Psoas muscle (tissue), 8 donors: Measurements from ENCODE around the gene CCDC188. TPM values are rescaled to one million over a fixed set of nuclear protein-coding genes. Genes with fewer than 3 reads are reported as not detected.

ENCODE experiments used
- ATAC-seq, 4 donors: fragments of 200-7000 bp; cut with Tn5 transposase; one replicate each; pipeline ENCODE4 v1.9.1; 2020; ENCODE audit warnings: moderate library complexity in 3 of 4, mild to moderate bottlenecking in 2 of 4
- DNase-seq, 2 donors: peaks; one replicate each; pipeline ENCODE4 v3.0.0-alpha.2; 2020
- H3K27ac ChIP-seq: fragments of 200-600 bp; one replicate; pipeline ENCODE4 v1.8.0; 2022
- H3K27me3 ChIP-seq, 3 donors: fragments of 200-600 bp in 1 of 3; one replicate each; pipeline versions ENCODE4 v1.6.1 to v1.8.0; 2013 to 2022; ENCODE audit warnings: low read length in 2 of 3, mild to moderate bottlenecking in 2 of 3, moderate library complexity in 1 of 3; ENCODE audit not compliant: insufficient read depth in 3 of 3
- H3K36me3 ChIP-seq, 2 donors: fragments of 200-600 bp in 1 of 2; one replicate each; pipeline versions ENCODE4 v1.6.1 to v1.8.0; 2013 to 2022; ENCODE audit warnings: low read depth in 1 of 2, mild to moderate bottlenecking in 1 of 2, moderate library complexity in 1 of 2; ENCODE audit not compliant: insufficient read depth in 1 of 2
- H3K4me1 ChIP-seq: fragments of 200-600 bp; one replicate; pipeline ENCODE4 v1.8.0; 2022
- H3K4me3 ChIP-seq: fragments of 200-600 bp; one replicate; pipeline ENCODE4 v1.8.0; 2022; ENCODE audit warnings: mild to moderate bottlenecking
- H3K9me3 ChIP-seq: fragments of 200-600 bp; one replicate; pipeline ENCODE4 v1.8.0; 2022
- WGBS, 3 donors: extraction: QIAGEN DNeasy Blood & Tissue Kit; methylation state at CpG; one replicate each; pipeline versions ENCODE4 v1.1.6 to v1.1.7; 2013; 5-methylcytosine and 5-hydroxymethylcytosine counted together
- intact Hi-C, 2 donors: fragments of 100-400 bp; cut with DNase I; formaldehyde crosslinking; loops; one replicate each; pipeline versions ENCODE4 v1.11.0 to v1.14.2; 2022
- polyA plus RNA-seq, 3 donors: library from polyadenylated mRNA; stranded (reverse); fragments of 200-250 nt; gene quantifications; one replicate each; pipeline ENCODE4 v1.2.3, GENCODE V29; 2013
- total RNA-seq, 4 donors: library from RNA; stranded (reverse); fragmentation: NEBNext Ultra II Directional in 2 of 4; extraction: Animal tissue kit (Norgen Biotek cat#: 25700) in 2 of 4; gene quantifications; one replicate each; pipeline versions ENCODE4 v1.2.1 to v1.2.4, GENCODE V29; 2021 to 2023
- TF ChIP-seq, protein P1 (sequence below): fragments of 200-600 bp; IDR thresholded peaks from one replicate; pipeline ENCODE4 v1.8.0; 2022; ENCODE audit warnings: antibody characterized with exemption
- donor health status: healthy with polysubstance abuse.
- donor health status: DM: no; HTN: no; CAD: no; lungs with moderate emphysema.
- donor health status: Bipolar disorder and iron deficiency.
- donor health status: healthy.
- donor health status: DM: yes; HTN: yes; CAD: no.
- donor health status: DM: no; HTN: no; CAD: no.
- donor health status: DM: no; HTN: no; CAD: no.
- donor health status: DM: yes; HTN: yes; CAD: no.

Gene CCDC188
- total and polyA plus RNA-seq, 7 donors = 0.09 to 0.38 (median 0.17) TPM; not detected in 2

DNA sequence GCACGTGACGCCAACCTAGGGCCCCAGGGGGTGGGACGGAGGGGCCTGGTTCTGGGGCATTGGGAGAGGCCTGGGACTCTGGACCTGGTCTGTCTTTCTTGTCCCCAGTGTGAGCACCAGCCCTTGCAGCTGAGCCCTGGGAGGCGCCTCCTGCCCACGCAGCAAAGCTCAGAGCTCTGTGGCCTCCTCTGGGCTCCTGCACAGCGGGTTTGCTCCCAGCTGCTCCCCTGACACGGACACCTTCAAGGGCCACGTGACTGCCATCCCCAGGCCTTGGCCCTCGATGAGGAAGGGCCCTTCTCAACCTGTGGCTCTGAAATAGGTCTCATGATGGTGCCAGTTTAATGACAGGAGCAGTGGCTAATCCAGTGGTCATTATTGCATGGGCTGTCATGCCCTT is 31.5 kb upstream of the CCDC188 start:
- Histone ChIP-seq H3K4me1 (no peaks in the 10 kb centered on the region), H3K9me3 (no peaks in the 10 kb centered on the region), H3K27me3 (peaks cover 0 to 2% (median 0%) of the 10 kb centered on the region in 3 donors), H3K36me3 (no peaks in the 10 kb centered on the region), H3K27ac (no peak overlapping the region), H3K4me3 (no peak overlapping the region)
- TF ChIP-seq, protein P1, sequence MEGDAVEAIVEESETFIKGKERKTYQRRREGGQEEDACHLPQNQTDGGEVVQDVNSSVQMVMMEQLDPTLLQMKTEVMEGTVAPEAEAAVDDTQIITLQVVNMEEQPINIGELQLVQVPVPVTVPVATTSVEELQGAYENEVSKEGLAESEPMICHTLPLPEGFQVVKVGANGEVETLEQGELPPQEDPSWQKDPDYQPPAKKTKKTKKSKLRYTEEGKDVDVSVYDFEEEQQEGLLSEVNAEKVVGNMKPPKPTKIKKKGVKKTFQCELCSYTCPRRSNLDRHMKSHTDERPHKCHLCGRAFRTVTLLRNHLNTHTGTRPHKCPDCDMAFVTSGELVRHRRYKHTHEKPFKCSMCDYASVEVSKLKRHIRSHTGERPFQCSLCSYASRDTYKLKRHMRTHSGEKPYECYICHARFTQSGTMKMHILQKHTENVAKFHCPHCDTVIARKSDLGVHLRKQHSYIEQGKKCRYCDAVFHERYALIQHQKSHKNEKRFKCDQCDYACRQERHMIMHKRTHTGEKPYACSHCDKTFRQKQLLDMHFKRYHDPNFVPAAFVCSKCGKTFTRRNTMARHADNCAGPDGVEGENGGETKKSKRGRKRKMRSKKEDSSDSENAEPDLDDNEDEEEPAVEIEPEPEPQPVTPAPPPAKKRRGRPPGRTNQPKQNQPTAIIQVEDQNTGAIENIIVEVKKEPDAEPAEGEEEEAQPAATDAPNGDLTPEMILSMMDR = no peak
- intact Hi-C loops = loop anchor here in 1 of 2 donors (5.0 kb wide), 1 partner anchor 60 kb away; no protein-coding TSS in a partner anchor
- ATAC-seq (no peak), DNase-seq (no peak)
- WGBS, 3 donors = 82 to 93% (median 90%) methylated on average over 8 to 9 of the region's 9 CpGs

DNA sequence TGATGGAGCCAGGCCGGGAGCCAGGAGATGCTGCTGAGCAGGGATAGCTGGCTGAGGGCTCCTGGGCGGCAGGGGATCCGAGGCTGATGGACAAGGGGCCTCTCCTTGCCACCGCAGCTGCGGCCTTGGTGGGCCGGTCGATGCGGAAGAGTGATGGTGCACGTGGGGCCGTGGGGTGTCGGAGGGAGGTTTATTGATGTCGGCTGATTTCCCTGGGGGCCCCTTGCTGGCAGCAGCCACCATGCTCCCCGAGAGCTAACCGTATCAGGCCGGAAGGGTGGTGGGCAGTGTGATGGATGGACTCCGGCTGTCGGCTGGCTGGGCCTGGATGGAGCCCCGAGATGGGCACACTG is 31.0 kb upstream of the CCDC188 start:
- TF ChIP-seq, protein P1 = no peak
- no peaks in the 10 kb centered on the region for H3K9me3 ChIP-seq
- no peak overlapping the region for H3K27ac ChIP-seq
- H3K36me3 ChIP-seq = no peaks in the 10 kb centered on the region
- ATAC-seq = no peak
- H3K27me3 ChIP-seq = peaks cover 0 to 2% (median 0%) of the 10 kb centered on the region in 3 donors
- WGBS, 3 donors = 71 to 83% (median 81%) methylated on average over 18 of the region's 18 CpGs
- DNase-seq = no peak
- no peaks in the 10 kb centered on the region for H3K4me1 ChIP-seq
- H3K4me3 ChIP-seq = no peak overlapping the region
- intact Hi-C loops = loop anchor here in 1 of 2 donors (5.0 kb wide), 1 partner anchor 60 kb away; no protein-coding TSS in a partner anchor

- ATAC-seq (no peak), DNase-seq (no peak)
- Histone ChIP-seq H3K9me3 (no peaks in the 10 kb centered on the region), H3K27me3 (peaks cover 0 to 2% (median 0%) of the 10 kb centered on the region in 3 donors), H3K4me1 (no peaks in the 10 kb centered on the region), H3K36me3 (no peaks in the 10 kb centered on the region), H3K27ac (no peak overlapping the region), H3K4me3 (no peak overlapping the region)
- TF ChIP-seq, protein P1 = no peak
- intact Hi-C loops = loop anchor here in 1 of 2 donors (5.0 kb wide), 1 partner anchor 61 kb away; no protein-coding TSS in a partner anchor
- 40 to 66% (median 45%) methylated on average over 13 to 17 of the region's 17 CpGs for WGBS, 3 donors
These were observed 30.5 kb upstream of the CCDC188 start for GRCh38 chr22:20181194-20181883.

GRCh38 chr22:20180640-20181039 is 29.8 kb upstream of the CCDC188 start:
- Histone ChIP-seq H3K27ac (no peak overlapping the region), H3K4me3 (no peak overlapping the region), H3K4me1 (no peaks in the 10 kb centered on the region), H3K9me3 (no peaks in the 10 kb centered on the region), H3K27me3 (peaks cover 0 to 2% (median 0%) of the 10 kb centered on the region in 3 donors), H3K36me3 (no peaks in the 10 kb centered on the region)
- WGBS, 3 donors = 74 to 82% (median 78%) methylated on average over 8 of the region's 8 CpGs
- intact Hi-C loops = loop anchor here in 1 of 2 donors (5.0 kb wide), 1 partner anchor 62 kb away; no protein-coding TSS in a partner anchor
- ATAC-seq = no peak
- TF ChIP-seq, protein P1 = no peak
- DNase-seq = no peak
